AG09309 (cell line): ENCODE results near the gene FAM234A.
"Not testable (repeated sequence)": the region's sequence is repeated elsewhere in the genome, so short reads cannot be mapped to it uniquely, and the experiment has no call there.

ENCODE experiments used
- DNase-seq: peaks from one replicate; pipeline ENCODE4 v3.0.0-alpha.2; 2010; ENCODE audit warnings: low read depth
- H3K4me3 ChIP-seq: 2 replicates; pipeline ENCODE4 v1.5.1; 2011; ENCODE audit warnings: mild to moderate bottlenecking, low read depth, low read length, moderate library complexity; ENCODE audit not compliant: control insufficient read depth
- CTCF ChIP-seq: IDR thresholded peaks from 2 replicates; pipeline ENCODE4 v1.5.1; 2011; ENCODE audit warnings: mild to moderate bottlenecking, low read depth, low read length, inconsistent platforms; ENCODE audit not compliant: insufficient read depth, control insufficient read depth; ENCODE audit errors: missing control alignments

FAM234A gene

DNA sequence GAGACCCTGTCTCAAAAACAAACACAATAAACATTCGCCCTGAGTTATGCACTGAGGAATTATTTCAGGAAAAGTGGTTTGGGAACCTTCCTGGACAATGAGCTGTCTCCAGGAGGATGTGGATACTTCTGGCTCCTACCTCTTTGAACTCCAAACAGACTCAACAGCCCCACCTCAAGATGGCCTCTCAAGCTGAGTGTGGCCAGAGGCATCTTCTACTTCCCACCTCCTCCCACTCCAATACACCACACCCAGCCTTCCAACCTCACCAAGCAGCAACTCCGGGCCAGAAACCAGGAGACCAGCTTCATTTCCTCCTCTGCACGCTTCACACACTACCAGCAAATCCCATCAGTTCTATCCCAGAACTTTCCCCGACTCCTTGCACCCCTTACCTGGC lies 42.8 kb upstream of the FAM234A start:
- H3K4me3 ChIP-seq = no peak overlapping the region
- no peak for TF ChIP-seq CTCF
- no peak for DNase-seq

DNA sequence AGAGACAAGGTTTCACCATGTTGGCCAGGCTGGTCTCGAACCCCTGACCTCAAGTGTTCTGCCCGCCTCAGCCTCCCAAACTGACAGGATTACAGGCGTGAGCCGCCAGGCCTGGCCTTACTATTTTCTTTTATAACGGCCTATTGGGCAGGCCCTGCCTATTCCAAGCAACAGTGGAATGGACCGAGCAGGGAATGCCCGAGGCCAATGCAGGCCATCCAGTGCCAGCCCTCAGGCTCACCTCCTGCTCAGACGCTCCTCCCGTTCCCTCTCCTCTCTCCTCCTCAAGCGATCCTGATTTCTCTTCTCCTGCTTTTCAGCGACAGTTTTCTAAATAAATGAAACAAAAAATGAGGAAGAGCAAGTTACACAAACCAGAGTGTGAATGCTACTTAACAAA lies 41.9 kb upstream of the FAM234A start:
- no peak for TF ChIP-seq CTCF
- H3K4me3 ChIP-seq = no peak overlapping the region
- no peak for DNase-seq

DNA sequence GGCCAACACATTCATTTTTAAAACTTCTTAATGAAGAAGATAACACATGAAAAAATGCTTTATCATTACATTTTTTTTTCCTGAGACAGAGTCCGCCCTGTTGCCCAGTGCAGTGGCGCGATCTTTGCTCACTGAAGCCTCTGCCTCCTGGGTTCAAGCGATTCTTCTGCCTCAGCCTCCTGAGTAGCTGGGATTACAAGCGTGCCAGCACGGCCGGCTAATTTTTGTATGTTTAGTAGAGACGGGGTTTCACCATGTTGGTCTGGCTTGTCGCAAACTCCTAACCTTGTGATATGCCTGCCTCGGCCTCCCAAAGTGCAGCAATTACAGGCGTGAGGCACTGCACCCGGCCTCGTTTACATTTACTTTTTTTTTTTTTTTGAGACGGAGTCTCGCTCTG lies 41.2 kb upstream of the FAM234A start:
- no peak for DNase-seq
- no peak for TF ChIP-seq CTCF
- H3K4me3 ChIP-seq = no peak overlapping the region

- no peak overlapping the region for H3K4me3 ChIP-seq
- no peak for TF ChIP-seq CTCF
- DNase-seq = no peak
These were observed 40.1 kb upstream of the FAM234A start for GRCh38 chr16:194516-194915.

- peak; percentile 52 for DNase-seq
- no peak overlapping the region for H3K4me3 ChIP-seq
- no peak for TF ChIP-seq CTCF
These were observed 34.2 kb upstream of the FAM234A start for GRCh38 chr16:200388-200787.

GRCh38 chr16:203246-203645 lies 31.4 kb upstream of the FAM234A start:
- no peak overlapping the region for H3K4me3 ChIP-seq
- no peak for TF ChIP-seq CTCF
- no peak for DNase-seq

DNA sequence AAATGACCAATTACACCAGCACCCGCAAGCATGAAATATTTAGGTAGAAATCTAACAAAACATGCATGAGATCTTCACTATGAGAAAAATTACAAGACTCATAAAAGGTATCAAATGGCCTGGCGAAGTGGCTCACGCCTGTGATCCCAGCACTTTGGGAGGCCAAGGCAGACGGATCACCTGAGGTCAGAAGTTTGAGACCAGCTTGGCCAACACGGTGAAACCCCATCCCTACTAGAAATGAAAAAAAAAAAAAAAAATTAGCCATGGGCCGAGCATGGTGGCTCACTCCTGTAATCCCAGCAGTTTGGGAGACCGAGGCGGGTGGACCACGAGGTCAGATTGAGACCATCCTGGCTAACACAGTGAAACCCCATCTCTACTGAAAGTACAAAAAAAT lies 30.6 kb upstream of the FAM234A start:
- H3K4me3 ChIP-seq, DNase-seq: not testable (repeated sequence)

DNA sequence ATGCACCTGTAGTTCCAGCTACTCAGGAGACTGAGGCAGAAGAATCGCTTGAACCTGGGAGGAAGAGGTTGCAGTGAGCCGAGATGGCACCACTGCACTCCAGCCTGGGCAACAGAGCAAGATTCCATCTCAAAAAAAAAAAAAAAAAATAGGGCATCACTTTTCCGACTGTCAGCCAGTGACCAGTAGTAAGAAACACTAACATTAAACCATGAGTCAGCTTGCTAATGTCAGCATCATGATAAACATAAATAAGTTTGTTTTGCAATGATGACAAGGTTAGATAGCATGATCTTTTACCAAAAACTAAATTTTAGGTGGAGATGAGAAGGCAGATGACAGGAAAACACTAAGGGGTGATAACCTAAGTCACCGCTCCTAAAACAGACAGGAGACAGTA lies 25.3 kb upstream of the FAM234A start:
- DNase-seq = not testable (repeated sequence)

GRCh38 chr16:211631-212180 lies 22.9 kb upstream of the FAM234A start:
- H3K4me3 ChIP-seq, DNase-seq: not testable (repeated sequence)

More for the DNA sequence above, 25.3 kb upstream of the FAM234A start:
- not testable (repeated sequence) for H3K4me3 ChIP-seq
